ENCODE measurements around the gene CCSER1. TPM values are rescaled to one million over a fixed set of nuclear protein-coding genes. Genes with fewer than 3 reads are reported as not detected.

CCSER1 gene
- total RNA-seq, 1 donor from 2014 or later: 15.7 TPM

GRCh38 chr4:90215286-90215685 is 88.1 kb downstream of the CCSER1 start:
- no peaks in the 10 kb centered on the region for H3K4me1 Mint-ChIP-seq (ENCODE audit: low read depth, unreplicated experiment)
- no peak overlapping the region for H3K4me3 Mint-ChIP-seq (ENCODE audit: unreplicated experiment)
- no peaks in the 10 kb centered on the region for H3K36me3 Mint-ChIP-seq (ENCODE audit: unreplicated experiment)
- no peak for DNase-seq
- TF ChIP-seq CTCF (IDR thresholded peaks at IDR 0.05; ENCODE audit: partially characterized antibody, unreplicated experiment): no peak
- no peaks in the 10 kb centered on the region for H3K9me3 Mint-ChIP-seq (ENCODE audit: unreplicated experiment)
- no peak overlapping the region for H3K27ac Mint-ChIP-seq (ENCODE audit: unreplicated experiment)
- no peaks in the 10 kb centered on the region for H3K27me3 Mint-ChIP-seq (ENCODE audit: unreplicated experiment)

GRCh38 chr4:90219822-90220221 is 92.6 kb downstream of the CCSER1 start:
- Mint-ChIP-seq H3K36me3 (ENCODE audit: unreplicated experiment) (no peaks in the 10 kb centered on the region), H3K27me3 (ENCODE audit: unreplicated experiment) (no peaks in the 10 kb centered on the region), H3K4me1 (ENCODE audit: low read depth, unreplicated experiment) (no peaks in the 10 kb centered on the region), H3K4me3 (ENCODE audit: unreplicated experiment) (no peak overlapping the region), H3K9me3 (ENCODE audit: unreplicated experiment) (no peaks in the 10 kb centered on the region), H3K27ac (ENCODE audit: unreplicated experiment) (no peak overlapping the region)
- no peak for DNase-seq
- no peak for TF ChIP-seq CTCF (IDR thresholded peaks at IDR 0.05; ENCODE audit: partially characterized antibody, unreplicated experiment)

GRCh38 chr4:90220459-90220858 is 93.3 kb downstream of the CCSER1 start:
- H3K4me3 Mint-ChIP-seq (ENCODE audit: unreplicated experiment): no peak overlapping the region

GRCh38 chr4:90226734-90227133 is 99.5 kb downstream of the CCSER1 start:
- peaks cover 6% of the 10 kb centered on the region for H3K36me3 Mint-ChIP-seq (ENCODE audit: unreplicated experiment)
- no peak for DNase-seq
- H3K4me1 Mint-ChIP-seq (ENCODE audit: low read depth, unreplicated experiment): no peaks in the 10 kb centered on the region
- H3K27ac Mint-ChIP-seq (ENCODE audit: unreplicated experiment): no peak overlapping the region
- H3K27me3 Mint-ChIP-seq (ENCODE audit: unreplicated experiment): no peaks in the 10 kb centered on the region
- no peaks in the 10 kb centered on the region for H3K9me3 Mint-ChIP-seq (ENCODE audit: unreplicated experiment)
- TF ChIP-seq CTCF (IDR thresholded peaks at IDR 0.05; ENCODE audit: partially characterized antibody, unreplicated experiment): no peak
- H3K4me3 Mint-ChIP-seq (ENCODE audit: unreplicated experiment): no peak overlapping the region

More at GRCh38 chr4:90220459-90220858, 93.3 kb downstream of the CCSER1 start:
- H3K36me3 Mint-ChIP-seq (ENCODE audit: unreplicated experiment): no peaks in the 10 kb centered on the region
- no peak for TF ChIP-seq CTCF (IDR thresholded peaks at IDR 0.05; ENCODE audit: partially characterized antibody, unreplicated experiment)
- DNase-seq: no peak
- H3K4me1 Mint-ChIP-seq (ENCODE audit: low read depth, unreplicated experiment): no peaks in the 10 kb centered on the region
- no peaks in the 10 kb centered on the region for H3K9me3 Mint-ChIP-seq (ENCODE audit: unreplicated experiment)
- no peaks in the 10 kb centered on the region for H3K27me3 Mint-ChIP-seq (ENCODE audit: unreplicated experiment)
- no peak overlapping the region for H3K27ac Mint-ChIP-seq (ENCODE audit: unreplicated experiment)

GRCh38 chr4:90227177-90227576 is 100.0 kb downstream of the CCSER1 start:
- TF ChIP-seq CTCF (IDR thresholded peaks at IDR 0.05; ENCODE audit: partially characterized antibody, unreplicated experiment): no peak
- Mint-ChIP-seq H3K27ac (ENCODE audit: unreplicated experiment) (no peak overlapping the region), H3K4me1 (ENCODE audit: low read depth, unreplicated experiment) (no peaks in the 10 kb centered on the region), H3K4me3 (ENCODE audit: unreplicated experiment) (no peak overlapping the region), H3K27me3 (ENCODE audit: unreplicated experiment) (no peaks in the 10 kb centered on the region), H3K36me3 (ENCODE audit: unreplicated experiment) (peaks cover 6% of the 10 kb centered on the region), H3K9me3 (ENCODE audit: unreplicated experiment) (no peaks in the 10 kb centered on the region)
- no peak for DNase-seq
